IMR-90 (cell line): ENCODE results near the gene HIF1A. TPM values are rescaled to one million over a fixed set of nuclear protein-coding genes. Genes with fewer than 3 reads are reported as not detected.

Experiments used
- ATAC-seq: fragments of 200-7000 bp; cut with Tn5 transposase; 2 replicates; pipeline ENCODE4 v1.9.1; 2020; ENCODE audit warnings: low read depth, mild to moderate bottlenecking, moderate library complexity
- BruUV-seq: library from RNA; stranded (reverse); fragments of 400-500 nt; replicated peaks from 2 replicates; lab custom pipeline; 2021; lab: Mats Ljungman, UMichigan
- CTCF ChIA-PET: fragments of 300-600 bp; formaldehyde crosslinking; extraction: SDS; loops from one replicate; lab custom pipeline; 2021; ENCODE audit warnings: antibody characterized with exemption; lab: Yijun Ruan, JAX
- POLR2A ChIA-PET: fragments of 300-600 bp; sonication (Branson Sonifier 250); formaldehyde crosslinking; loops from one replicate; lab custom pipeline; 2022; ENCODE audit warnings: antibody characterized with exemption; ENCODE audit not compliant: unreplicated experiment; lab: Charles Lee
- DNase-seq: peaks from one replicate; pipeline ENCODE4 v3.0.0; 2013
- H2AFZ ChIP-seq: replicated peaks from 2 replicates; pipeline ENCODE3; 2013; ENCODE audit warnings: low read length, mild to moderate bottlenecking; ENCODE audit not compliant: poor library complexity
- H2AK5ac ChIP-seq: 2 replicates; pipeline ENCODE4 v1.6.1; 2013; ENCODE audit warnings: low read depth, low read length, inconsistent platforms
- H2AK9ac ChIP-seq: replicated peaks from 2 replicates; pipeline ENCODE3; 2013; ENCODE audit warnings: mild to moderate bottlenecking, low read depth, low read length, moderate library complexity; ENCODE audit not compliant: poor library complexity
- H2BK120ac ChIP-seq: 2 replicates; pipeline ENCODE4 v1.6.1; 2013; ENCODE audit warnings: low read depth, low read length, inconsistent platforms
- H2BK15ac ChIP-seq: 3 replicates; pipeline ENCODE4 v1.6.1; 2013; ENCODE audit warnings: low read depth, low read length, inconsistent platforms
- H2BK20ac ChIP-seq: 2 replicates; pipeline ENCODE4 v1.6.1; 2013; ENCODE audit warnings: low read depth, mild to moderate bottlenecking, inconsistent platforms, low read length, moderate library complexity
- H2BK5ac ChIP-seq: 2 replicates; pipeline ENCODE4 v1.6.1; 2013; ENCODE audit warnings: mild to moderate bottlenecking, low read depth, low read length, inconsistent platforms; ENCODE audit not compliant: poor library complexity, severe bottlenecking
- H3K14ac ChIP-seq: replicated peaks from 2 replicates; pipeline ENCODE4 v1.6.1; 2013; ENCODE audit warnings: low read depth, low read length, inconsistent platforms
- H3K18ac ChIP-seq: 2 replicates; pipeline ENCODE4 v1.6.1; 2013; ENCODE audit warnings: low read depth, low read length, control low read depth
- H3K23ac ChIP-seq: 2 replicates; pipeline ENCODE4 v1.6.1; 2013; ENCODE audit warnings: low read depth, low read length, inconsistent platforms
- H3K27ac ChIP-seq: 2 replicates; pipeline ENCODE4 v1.5.1; 2013; ENCODE audit warnings: mild to moderate bottlenecking, control low read depth, low read length; ENCODE audit not compliant: insufficient read depth
- H3K27me3 ChIP-seq: 2 replicates; pipeline ENCODE4 v1.6.1; 2013; ENCODE audit warnings: low read length; ENCODE audit not compliant: control insufficient read depth, insufficient read depth
- H3K36me3 ChIP-seq: 2 replicates; pipeline ENCODE4 v1.6.1; 2013; ENCODE audit warnings: low read length, mixed read lengths; ENCODE audit not compliant: control insufficient read depth, insufficient read depth
- H3K4ac ChIP-seq: 2 replicates; pipeline ENCODE4 v1.6.1; 2013; ENCODE audit warnings: low read depth, low read length, inconsistent platforms
- H3K4me1 ChIP-seq: 2 replicates; pipeline ENCODE4 v1.6.1; 2013; ENCODE audit warnings: low read length, mixed read lengths; ENCODE audit not compliant: control insufficient read depth, insufficient read depth
- H3K4me2 ChIP-seq: 2 replicates; pipeline ENCODE4 v1.6.1; 2013; ENCODE audit warnings: low read depth, mild to moderate bottlenecking, control low read depth, low read length, moderate library complexity
- H3K4me3 ChIP-seq: 2 replicates; pipeline ENCODE4 v1.5.1; 2013; ENCODE audit warnings: low read depth, mild to moderate bottlenecking, control low read depth, low read length, moderate library complexity; ENCODE audit not compliant: insufficient read depth
- H3K56ac ChIP-seq: 2 replicates; pipeline ENCODE4 v1.6.1; 2013; ENCODE audit warnings: low read length, inconsistent platforms; ENCODE audit not compliant: insufficient read depth; ENCODE audit errors: extremely low read depth
- H3K79me1 ChIP-seq, 2 experiments: 2 replicates each; pipeline ENCODE4 v1.6.1; 2013; ENCODE audit warnings: low read length in 2 of 2, inconsistent platforms in 1 of 2, low read depth in 1 of 2
- H3K9ac ChIP-seq: 2 replicates; pipeline ENCODE4 v1.6.1; 2013; ENCODE audit warnings: low read depth, low read length, control low read depth
- H3K9me1 ChIP-seq: 2 replicates; pipeline ENCODE4 v1.6.1; 2013; ENCODE audit warnings: low read length, inconsistent platforms; ENCODE audit not compliant: insufficient read depth
- H3K9me3 ChIP-seq: 2 replicates; pipeline ENCODE4 v1.6.1; 2013; ENCODE audit warnings: low read length; ENCODE audit not compliant: control insufficient read depth, insufficient read depth
- H4K20me1 ChIP-seq: 2 replicates; pipeline ENCODE4 v1.6.1; 2013; ENCODE audit warnings: low read length, inconsistent platforms; ENCODE audit not compliant: insufficient read depth
- H4K5ac ChIP-seq: 2 replicates; pipeline ENCODE4 v1.6.1; 2013; ENCODE audit warnings: mild to moderate bottlenecking, low read depth, low read length, control low read depth
- H4K8ac ChIP-seq, 2 experiments: 2 replicates each; pipeline ENCODE4 v1.6.1; 2013; ENCODE audit warnings: low read depth in 2 of 2, low read length in 2 of 2, control low read depth in 1 of 2, inconsistent platforms in 1 of 2
- H4K91ac ChIP-seq: 2 replicates; pipeline ENCODE4 v1.6.1; 2013; ENCODE audit warnings: low read depth, low read length, inconsistent platforms; ENCODE audit not compliant: insufficient read depth
- BHLHE40 ChIP-seq: fragments of 150-350 bp; IDR thresholded peaks from 2 replicates; pipeline ENCODE4 v1.6.1; 2016; ENCODE audit warnings: mild to moderate bottlenecking, low read depth, low read length
- CHD1 ChIP-seq: IDR thresholded peaks from 2 replicates; pipeline ENCODE4 v1.6.1; 2012; ENCODE audit warnings: low read depth, low read length, improper control_type of control experiment
- FOS ChIP-seq: fragments of 150-350 bp; IDR thresholded peaks from 2 replicates; pipeline ENCODE4 v1.6.1; 2016; ENCODE audit warnings: low read depth, low read length
- NFE2L2 ChIP-seq: fragments of 150-350 bp; IDR thresholded peaks from 2 replicates; pipeline ENCODE4 v1.6.1; 2016; ENCODE audit warnings: low read depth, mild to moderate bottlenecking, low read length
- POLR2A ChIP-seq: IDR thresholded peaks from 2 replicates; pipeline ENCODE4 v1.6.1; 2012; ENCODE audit warnings: mild to moderate bottlenecking, low read depth, low read length
- RAD21 ChIP-seq: IDR thresholded peaks from 2 replicates; pipeline ENCODE4 v1.6.1; 2012; ENCODE audit warnings: low read length, improper control_type of control experiment
- RCOR1 ChIP-seq: IDR thresholded peaks from 2 replicates; pipeline ENCODE4 v1.6.1; 2012; ENCODE audit warnings: mild to moderate bottlenecking, low read length, improper control_type of control experiment; ENCODE audit not compliant: insufficient replicate concordance
- SMC3 ChIP-seq: fragments of 150-350 bp; IDR thresholded peaks from 2 replicates; pipeline ENCODE4 v1.6.1; 2016; ENCODE audit warnings: low read depth, mild to moderate bottlenecking, antibody characterized with exemption, low read length, moderate library complexity
- dilution Hi-C: fragments of 300-500 bp; cut with HindIII; formaldehyde crosslinking; loops from one replicate; pipeline ENCODE4 v1.14.3; 2018; ENCODE audit warnings: low sequenced_read_pairs; ENCODE audit not compliant: unreplicated experiment
- in situ Hi-C: fragments of 300-500 bp; cut with MboI; formaldehyde crosslinking; loops from 3 replicates; pipeline ENCODE4 v1.14.3; 2019; ENCODE audit warnings: low sequenced_read_pairs, inconsistent platforms, mixed read lengths
- intact Hi-C: fragments of 100-400 bp; cut with micrococcal nuclease; formaldehyde crosslinking; loops from 2 replicates; pipeline ENCODE4 v1.10.0; 2022
- polyA plus RNA-seq, 3 experiments: library from polyadenylated mRNA; depleted of rRNA; stranded (reverse); fragments of >200 nt; gene quantifications; 2 replicates each; pipeline ENCODE4 v1.2.3, GENCODE V29; 2012; ENCODE audit warnings: low replicate concordance in 1 of 3
- total RNA-seq: library from RNA; depleted of rRNA; stranded (reverse); fragments of >200 nt; gene quantifications from 2 replicates; pipeline ENCODE4 v1.2.3, GENCODE V29; 2012

Gene HIF1A
- total and polyA plus RNA-seq, 2 of the 4 experiments (the other 2 are of a cell fraction), result 128 to 301 TPM

GRCh38 chr14:61746881-61747280, 51.6 kb downstream of the HIF1A start:
- H4K20me1 ChIP-seq, result peaks cover 12% of the 10 kb centered on the region; the same call in 1 of the 2 replicates
- no peak overlapping the region for H3K4me3 ChIP-seq

More at GRCh38 chr14:61746881-61747280, 51.6 kb downstream of the HIF1A start:
- no peak overlapping the region for H2BK120ac ChIP-seq
- CTCF ChIA-PET, result no interaction called here
- peak overlapping the region; percentile 7 for H2BK5ac ChIP-seq
- no peak overlapping the region for H2BK20ac ChIP-seq
- no peak overlapping the region for H3K9ac ChIP-seq
- no peak overlapping the region for H3K23ac ChIP-seq
- no peak overlapping the region for H3K56ac ChIP-seq
- H2AK9ac ChIP-seq, result no peak overlapping the region
- ATAC-seq, result no peak
- H3K27me3 ChIP-seq, result no peaks in the 10 kb centered on the region
- H3K18ac ChIP-seq, result no peak overlapping the region
- H2AK5ac ChIP-seq, result no peak overlapping the region
- no peak overlapping the region for H4K8ac ChIP-seq
- H3K9me1 ChIP-seq, result peaks cover 2% of the 10 kb centered on the region; the same call in 1 of the 2 replicates
- in situ Hi-C loops, result no loop called here
- TF ChIP-seq CHD1, result no peak
- TF ChIP-seq POLR2A, result no peak
- no peak for TF ChIP-seq NFE2L2
- no peak for TF ChIP-seq RAD21
- no peak for TF ChIP-seq FOS
- no peak for TF ChIP-seq SMC3
- TF ChIP-seq BHLHE40, result no peak
- no peak for TF ChIP-seq RCOR1
- no peak overlapping the region; the same call in 1 of the 2 replicates for H3K4me2 ChIP-seq
- H3K27ac ChIP-seq, result no peak overlapping the region
- BruUV-seq, result no TSS peak
- H3K9me3 ChIP-seq, result no peaks in the 10 kb centered on the region
- no peak for DNase-seq
- no peak overlapping the region for H2BK15ac ChIP-seq
- no peak overlapping the region for H2AFZ ChIP-seq
- dilution Hi-C loops, result no loop called here
- peaks cover 53% of the 10 kb centered on the region for H3K36me3 ChIP-seq
- H3K14ac ChIP-seq, result no peak overlapping the region
- intact Hi-C loops, result no loop called here
- no peak overlapping the region for H3K4ac ChIP-seq
- POLR2A ChIA-PET, result interaction anchor here (0.6 kb wide), 1 partner anchor 8 kb away, joined by 3 read pairs; no protein-coding TSS in a partner anchor
- no peak overlapping the region for H4K5ac ChIP-seq
- H4K91ac ChIP-seq, result no peak overlapping the region
- H3K79me1 ChIP-seq, result peaks cover 11 to 22% of the 10 kb centered on the region in 2 experiments; a peak in 3 of 4 replicates
- peaks cover 7% of the 10 kb centered on the region for H3K4me1 ChIP-seq
